Keratinocyte (primary cell): ENCODE measurements around the gene ZNF547. TPM values are rescaled to one million over a fixed set of nuclear protein-coding genes. Genes with fewer than 3 reads are reported as not detected.
A peak's percentile ranks its signal among the peaks of the same experiment; 100 is the strongest.

Source experiments
- DNase-seq: peaks from one replicate; pipeline ENCODE4 v3.0.0-alpha.2; 2011; ENCODE audit warnings: low read depth, missing footprints, low spot score
- FAIRE-seq: peaks from 2 replicates; lab custom pipeline; 2011; peaks lifted over from hg19 to GRCh38; lab: Jason Lieb, UNC
- H2AFZ ChIP-seq: 2 replicates; pipeline ENCODE4 v1.6.0; 2012; ENCODE audit warnings: low read length, control low read depth, inconsistent platforms; ENCODE audit not compliant: control insufficient read depth
- H3K27ac ChIP-seq: 2 replicates; pipeline ENCODE4 v1.5.1; 2011; ENCODE audit warnings: low read length; ENCODE audit not compliant: control insufficient read depth, insufficient read depth
- H3K27me3 ChIP-seq: 3 replicates; pipeline ENCODE4 v1.6.0; 2011; ENCODE audit warnings: low read length; ENCODE audit not compliant: control insufficient read depth, insufficient read depth; ENCODE audit errors: extremely low read depth
- H3K36me3 ChIP-seq, 2 experiments: 2 replicates in 1 of 2; 3 replicates in 1 of 2; pipeline ENCODE4 v1.5.1; 2011; ENCODE audit warnings: low read length in 2 of 2, mild to moderate bottlenecking in 1 of 2; ENCODE audit not compliant: control insufficient read depth in 2 of 2, insufficient read depth in 2 of 2; ENCODE audit errors: extremely low read depth in 1 of 2
- H3K4me1 ChIP-seq: 3 replicates; pipeline ENCODE4 v1.5.1; 2011; ENCODE audit warnings: low read length; ENCODE audit not compliant: control insufficient read depth, insufficient read depth; ENCODE audit errors: extremely low read depth
- H3K4me2 ChIP-seq: 3 replicates; pipeline ENCODE4 v1.6.0; 2011; ENCODE audit warnings: low read depth, low read length; ENCODE audit not compliant: control insufficient read depth, insufficient read depth; ENCODE audit errors: extremely low read depth
- H3K4me3 ChIP-seq, 3 experiments: fragments of 200-600 bp in 1 of 3; sonication (generic) in 1 of 3; 2 replicates in 2 of 3; 3 replicates in 1 of 3; pipeline ENCODE4 v1.5.1; 2011 to 2016; ENCODE audit warnings: low read length in 3 of 3, mild to moderate bottlenecking in 3 of 3, control low read depth in 2 of 3, inconsistent platforms in 1 of 3, low read depth in 1 of 3, mixed read lengths in 1 of 3, mixed run types in 1 of 3, moderate library complexity in 1 of 3; ENCODE audit not compliant: control insufficient read depth in 2 of 3, insufficient read depth in 2 of 3; ENCODE audit errors: extremely low read depth in 1 of 3
- H3K79me2 ChIP-seq: 2 replicates; pipeline ENCODE4 v1.6.0; 2012; ENCODE audit warnings: low read length; ENCODE audit not compliant: control insufficient read depth, insufficient read depth
- H3K9ac ChIP-seq: 3 replicates; pipeline ENCODE4 v1.6.0; 2011; ENCODE audit warnings: low read length; ENCODE audit not compliant: control insufficient read depth, insufficient read depth; ENCODE audit errors: extremely low read depth
- H3K9me1 ChIP-seq: 3 replicates; pipeline ENCODE4 v1.6.0; 2011; ENCODE audit warnings: low read length; ENCODE audit not compliant: control insufficient read depth, insufficient read depth; ENCODE audit errors: extremely low read depth
- H3K9me3 ChIP-seq: 2 replicates; pipeline ENCODE4 v1.5.1; 2012; ENCODE audit warnings: low read depth, low read length; ENCODE audit not compliant: control insufficient read depth
- H4K20me1 ChIP-seq: 3 replicates; pipeline ENCODE4 v1.6.0; 2011; ENCODE audit warnings: low read length; ENCODE audit not compliant: control insufficient read depth, insufficient read depth; ENCODE audit errors: extremely low read depth
- CTCF ChIP-seq, 3 experiments: IDR thresholded peaks in 1 of 3; conservative IDR thresholded peaks in 1 of 3; optimal IDR thresholded peaks in 1 of 3; 2 replicates in 2 of 3; 3 replicates in 1 of 3; pipeline versions ENCODE3 to v1.5.1; 2011; ENCODE audit warnings: low read length in 3 of 3, mild to moderate bottlenecking in 3 of 3, moderate library complexity in 2 of 3, control low read depth in 1 of 3, inconsistent platforms in 1 of 3; ENCODE audit not compliant: insufficient read depth in 2 of 3; ENCODE audit errors: extremely low read depth in 1 of 3
- EZH2 ChIP-seq: IDR thresholded peaks from one replicate; pipeline ENCODE4 v1.6.1; 2012; ENCODE audit warnings: inconsistent platforms, mild to moderate bottlenecking, low read length, moderate library complexity
- dilution Hi-C: fragments of 300-500 bp; cut with MboI; formaldehyde crosslinking; loops from one replicate; pipeline ENCODE4 v1.7.0; 2020; ENCODE audit warnings: low sequenced_read_pairs; ENCODE audit not compliant: extremely low pct_ligation_motif_present
- polyA plus RNA-seq, 5 experiments: library from polyadenylated mRNA; depleted of rRNA in 3 of 5; stranded (reverse) in 3 of 5; stranded (forward) in 1 of 5; unstranded in 1 of 5; fragments of >200 nt; gene quantifications; 1 replicate in 1 of 5; 2 replicates in 3 of 5; 3 replicates in 1 of 5; pipeline versions ENCODE4 v1.2.1 to v1.2.3, GENCODE V29; 2011 to 2012; ENCODE audit warnings: missing spikeins in 2 of 5, low read depth in 1 of 5, low replicate concordance in 1 of 5

Gene ZNF547
- polyA plus RNA-seq, 1 donor (not counting 4 experiments of a cell fraction or from before 2014, with no cell fraction given), result 2.8 TPM

- no peaks in the 10 kb centered on the region for H3K4me1 ChIP-seq
- peak overlapping the region; percentile 36 for H3K4me2 ChIP-seq
- H2AFZ ChIP-seq, result peak overlapping the region; percentile 61
- no peaks in the 10 kb centered on the region for H3K9me1 ChIP-seq
- H3K36me3 ChIP-seq, result peaks cover 0 to 2% of the 10 kb centered on the region in 2 experiments
- peak overlapping the region; percentile 82 for H3K27ac ChIP-seq
- H3K79me2 ChIP-seq, result peaks cover 37% of the 10 kb centered on the region
- peak overlapping the region; percentile 84 for H3K9ac ChIP-seq
- no peaks in the 10 kb centered on the region for H4K20me1 ChIP-seq
- no peaks in the 10 kb centered on the region for H3K27me3 ChIP-seq
- no peak for TF ChIP-seq CTCF (optimal IDR thresholded peaks at IDR 0.05 in 1 of 3, IDR thresholded peaks at IDR 0.05 in 1 of 3, conservative IDR thresholded peaks at IDR 0.05 in 1 of 3; ENCODE audit: extremely low read depth in 1 of 3, insufficient read depth in 2 of 3, low read length in 3 of 3)
- no peak for TF ChIP-seq EZH2
- no peaks in the 10 kb centered on the region for H3K9me3 ChIP-seq
- DNase-seq (no peak), FAIRE-seq (no peak)
- dilution Hi-C loops, result no loop called here
- peak overlapping the region; percentile 78 to 95 (median 83) for H3K4me3 ChIP-seq
These were observed 25.9 kb downstream of the ZNF547 start for GRCh38 chr19:57389194-57389729.

- Histone ChIP-seq H3K36me3 (peaks cover 0 to 4% of the 10 kb centered on the region in 2 experiments), H3K4me1 (no peaks in the 10 kb centered on the region), H3K9me1 (no peaks in the 10 kb centered on the region), H3K27ac (peak within 1 kb of the TSS; percentile 82), H2AFZ (peak within 1 kb of the TSS; percentile 61), H3K4me3 (peak within 1 kb of the TSS; percentile 78 to 95 (median 83)), H3K4me2 (peak within 1 kb of the TSS; percentile 91), H3K9ac (peak within 1 kb of the TSS; percentile 84), H4K20me1 (no peaks in the 10 kb centered on the region), H3K27me3 (no peaks in the 10 kb centered on the region), H3K9me3 (no peaks in the 10 kb centered on the region), H3K79me2 (peaks cover 41% of the 10 kb centered on the region)
- TF ChIP-seq CTCF (optimal IDR thresholded peaks at IDR 0.05 in 1 of 3, IDR thresholded peaks at IDR 0.05 in 1 of 3, conservative IDR thresholded peaks at IDR 0.05 in 1 of 3; ENCODE audit: extremely low read depth in 1 of 3, insufficient read depth in 2 of 3, low read length in 3 of 3), result peak in 2 of 3 experiments; percentile 12 to 25
- TF ChIP-seq EZH2, result no peak
- DNase-seq (peak; percentile 77), FAIRE-seq (peak; percentile 97)
- dilution Hi-C loops, result no loop called here
These were observed 26.6 kb downstream of the ZNF547 start, which contains the start of gene ZNF548 for GRCh38 chr19:57389730-57390598. Gene ZNF548, plus strand, starts transcription at chr19:57389854. Its CDS starts 246 bp downstream, at chr19:57390100.
